Kidney epithelial cell (primary cell): ENCODE results near the gene CTIF. TPM values are rescaled to one million over a fixed set of nuclear protein-coding genes. Genes with fewer than 3 reads are reported as not detected.

Experiments used
- DNase-seq: peaks from one replicate; pipeline ENCODE4 v3.0.0-alpha.2; 2010; ENCODE audit warnings: low read depth
- H3K27me3 ChIP-seq: 2 replicates; pipeline ENCODE4 v1.6.0; 2011; ENCODE audit warnings: low read length; ENCODE audit not compliant: control insufficient read depth, insufficient read depth
- H3K36me3 ChIP-seq: 2 replicates; pipeline ENCODE4 v1.5.1; 2011; ENCODE audit warnings: low read length; ENCODE audit not compliant: control insufficient read depth, insufficient read depth
- H3K4me3 ChIP-seq: 2 replicates; pipeline ENCODE4 v1.5.1; 2011; ENCODE audit warnings: low read depth, mild to moderate bottlenecking, control low read depth, low read length
- total RNA-seq: library from RNA; depleted of rRNA; stranded (reverse); fragments of >200 nt; gene quantifications from 2 replicates; pipeline ENCODE4 v1.2.3, GENCODE V29; 2015
- TF ChIP-seq, protein P1 (sequence below): IDR thresholded peaks from 2 replicates; pipeline ENCODE4 v1.5.1; 2011; ENCODE audit warnings: mild to moderate bottlenecking, moderate library complexity, low read length, control low read depth, inconsistent platforms; ENCODE audit not compliant: insufficient read depth, poor library complexity, severe bottlenecking

Gene CTIF
- total RNA-seq, 1 donor from 2014 or later: 24.3 TPM

DNA sequence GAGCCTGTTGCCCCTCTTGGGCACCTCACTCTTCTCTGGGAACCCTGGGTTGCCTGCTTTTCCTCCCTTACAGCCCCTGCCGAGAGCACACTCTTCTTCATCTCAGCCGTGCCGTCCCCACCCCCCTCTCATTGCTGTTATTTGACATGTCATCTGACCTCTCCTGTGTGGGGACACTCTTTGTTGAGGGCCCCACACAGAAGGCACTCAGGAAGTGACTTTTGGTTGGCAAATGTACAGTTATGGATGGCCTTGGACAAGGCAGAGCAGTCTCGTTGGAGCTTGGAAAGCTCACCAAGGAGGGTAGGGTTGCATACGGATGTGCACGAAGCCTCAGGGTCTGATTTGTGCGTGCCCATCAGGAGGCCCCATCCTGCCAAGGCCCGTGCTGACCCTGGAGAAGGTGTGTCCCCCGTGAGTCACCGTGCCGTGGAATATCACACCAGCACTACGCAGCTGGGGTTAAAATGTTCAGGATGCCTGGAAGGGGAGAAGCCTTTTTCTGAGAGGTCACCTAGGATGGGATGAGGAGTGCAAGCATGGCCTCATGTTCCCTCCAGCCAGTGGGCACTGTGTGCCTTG lies 93.9 kb downstream of the CTIF start:
- no peak for DNase-seq
- H3K36me3 ChIP-seq: no peaks in the 10 kb centered on the region
- TF ChIP-seq, protein P1, sequence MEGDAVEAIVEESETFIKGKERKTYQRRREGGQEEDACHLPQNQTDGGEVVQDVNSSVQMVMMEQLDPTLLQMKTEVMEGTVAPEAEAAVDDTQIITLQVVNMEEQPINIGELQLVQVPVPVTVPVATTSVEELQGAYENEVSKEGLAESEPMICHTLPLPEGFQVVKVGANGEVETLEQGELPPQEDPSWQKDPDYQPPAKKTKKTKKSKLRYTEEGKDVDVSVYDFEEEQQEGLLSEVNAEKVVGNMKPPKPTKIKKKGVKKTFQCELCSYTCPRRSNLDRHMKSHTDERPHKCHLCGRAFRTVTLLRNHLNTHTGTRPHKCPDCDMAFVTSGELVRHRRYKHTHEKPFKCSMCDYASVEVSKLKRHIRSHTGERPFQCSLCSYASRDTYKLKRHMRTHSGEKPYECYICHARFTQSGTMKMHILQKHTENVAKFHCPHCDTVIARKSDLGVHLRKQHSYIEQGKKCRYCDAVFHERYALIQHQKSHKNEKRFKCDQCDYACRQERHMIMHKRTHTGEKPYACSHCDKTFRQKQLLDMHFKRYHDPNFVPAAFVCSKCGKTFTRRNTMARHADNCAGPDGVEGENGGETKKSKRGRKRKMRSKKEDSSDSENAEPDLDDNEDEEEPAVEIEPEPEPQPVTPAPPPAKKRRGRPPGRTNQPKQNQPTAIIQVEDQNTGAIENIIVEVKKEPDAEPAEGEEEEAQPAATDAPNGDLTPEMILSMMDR: no peak
- H3K27me3 ChIP-seq: no peaks in the 10 kb centered on the region
- no peak overlapping the region for H3K4me3 ChIP-seq

DNA sequence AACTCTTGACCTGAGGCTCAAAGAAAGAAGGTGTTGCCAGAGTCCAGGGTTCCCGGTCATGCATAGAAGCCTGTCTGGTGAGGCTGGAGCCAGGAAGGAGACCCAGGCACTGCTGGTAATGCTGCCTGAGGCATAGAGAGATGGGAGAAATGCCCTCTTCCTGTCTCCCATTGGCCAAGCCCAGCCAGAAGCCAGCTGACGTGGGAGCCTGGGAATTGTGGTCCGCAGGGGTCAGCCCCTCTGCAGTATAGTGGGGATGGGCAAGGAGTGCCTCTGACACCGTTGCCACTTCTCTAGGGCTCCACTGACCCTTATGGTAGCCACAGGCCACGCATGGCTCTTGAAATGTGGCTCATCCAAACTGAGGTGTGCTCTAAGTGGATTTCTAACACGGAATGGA lies 95.7 kb downstream of the CTIF start:
- H3K4me3 ChIP-seq: no peak overlapping the region
- H3K36me3 ChIP-seq: no peaks in the 10 kb centered on the region
- DNase-seq: no peak
- TF ChIP-seq, protein P1: no peak
- H3K27me3 ChIP-seq: no peaks in the 10 kb centered on the region

DNA sequence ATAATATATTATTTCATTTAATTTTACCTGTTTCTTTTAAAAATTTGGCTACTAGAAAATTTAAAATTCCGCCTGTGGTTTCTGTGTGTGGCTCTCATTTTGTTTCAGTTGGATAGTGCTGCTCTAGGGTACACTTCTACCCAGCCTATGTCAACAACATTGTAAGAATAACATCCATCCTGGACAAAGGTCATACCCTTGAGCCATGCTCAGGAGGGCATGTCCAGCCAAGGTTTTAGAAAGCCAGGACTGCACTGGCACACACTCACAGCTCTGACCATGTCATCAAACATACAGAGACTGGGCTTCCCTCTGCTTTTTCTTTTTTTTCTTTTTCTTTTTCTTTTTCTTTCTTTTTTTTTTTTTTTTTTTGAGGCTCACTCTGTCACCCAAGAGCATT lies 96.1 kb downstream of the CTIF start:
- H3K4me3 ChIP-seq: no peak overlapping the region
- DNase-seq: no peak
- no peaks in the 10 kb centered on the region for H3K36me3 ChIP-seq
- TF ChIP-seq, protein P1: no peak
- no peaks in the 10 kb centered on the region for H3K27me3 ChIP-seq

DNA sequence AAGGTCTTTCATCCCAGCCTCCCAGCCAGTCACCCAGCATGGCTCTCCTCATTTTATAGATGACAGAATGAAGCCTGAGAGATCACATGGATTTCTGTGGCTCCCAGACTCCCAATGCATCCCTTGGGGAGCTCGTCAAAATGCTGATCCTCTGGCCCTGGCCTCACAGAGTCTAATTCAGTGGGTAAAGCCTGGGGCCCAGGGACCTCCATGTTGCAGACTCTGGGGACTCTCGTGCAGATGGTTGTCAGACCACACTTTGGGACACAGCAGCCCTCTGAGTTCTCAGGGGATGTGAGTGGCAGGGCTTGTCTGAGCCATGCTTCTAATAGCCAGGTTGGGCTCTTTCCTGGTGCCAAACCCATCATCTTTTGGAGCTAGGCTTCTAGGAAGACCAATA lies 97.0 kb downstream of the CTIF start:
- H3K27me3 ChIP-seq: no peaks in the 10 kb centered on the region

DNA sequence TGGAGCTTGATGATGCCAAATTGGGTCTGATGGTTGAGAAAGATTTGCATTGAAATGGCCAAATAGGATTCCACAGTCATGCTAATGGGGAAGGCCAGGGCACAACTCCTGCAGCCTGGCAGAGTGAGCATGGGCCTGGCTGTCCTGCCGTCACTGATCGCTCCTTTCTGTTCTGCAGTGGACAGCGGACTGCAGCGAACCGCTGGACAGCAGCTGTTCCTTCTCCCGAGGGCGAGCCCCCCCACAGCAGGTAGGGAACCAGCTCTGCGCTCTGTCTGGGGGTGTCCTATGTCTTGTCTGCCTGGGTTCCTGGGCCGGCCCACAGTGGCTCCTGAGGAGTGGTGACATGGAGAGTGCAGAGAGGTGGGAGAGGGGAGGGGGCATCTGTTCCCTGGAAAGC lies 97.6 kb downstream of the CTIF start:
- no peaks in the 10 kb centered on the region for H3K36me3 ChIP-seq
- no peaks in the 10 kb centered on the region for H3K27me3 ChIP-seq
- TF ChIP-seq, protein P1: no peak
- DNase-seq: no peak
- no peak overlapping the region for H3K4me3 ChIP-seq

More for the DNA sequence above, 97.0 kb downstream of the CTIF start:
- Histone ChIP-seq H3K4me3 (no peak overlapping the region), H3K36me3 (no peaks in the 10 kb centered on the region)
- TF ChIP-seq, protein P1: no peak
- no peak for DNase-seq

DNA sequence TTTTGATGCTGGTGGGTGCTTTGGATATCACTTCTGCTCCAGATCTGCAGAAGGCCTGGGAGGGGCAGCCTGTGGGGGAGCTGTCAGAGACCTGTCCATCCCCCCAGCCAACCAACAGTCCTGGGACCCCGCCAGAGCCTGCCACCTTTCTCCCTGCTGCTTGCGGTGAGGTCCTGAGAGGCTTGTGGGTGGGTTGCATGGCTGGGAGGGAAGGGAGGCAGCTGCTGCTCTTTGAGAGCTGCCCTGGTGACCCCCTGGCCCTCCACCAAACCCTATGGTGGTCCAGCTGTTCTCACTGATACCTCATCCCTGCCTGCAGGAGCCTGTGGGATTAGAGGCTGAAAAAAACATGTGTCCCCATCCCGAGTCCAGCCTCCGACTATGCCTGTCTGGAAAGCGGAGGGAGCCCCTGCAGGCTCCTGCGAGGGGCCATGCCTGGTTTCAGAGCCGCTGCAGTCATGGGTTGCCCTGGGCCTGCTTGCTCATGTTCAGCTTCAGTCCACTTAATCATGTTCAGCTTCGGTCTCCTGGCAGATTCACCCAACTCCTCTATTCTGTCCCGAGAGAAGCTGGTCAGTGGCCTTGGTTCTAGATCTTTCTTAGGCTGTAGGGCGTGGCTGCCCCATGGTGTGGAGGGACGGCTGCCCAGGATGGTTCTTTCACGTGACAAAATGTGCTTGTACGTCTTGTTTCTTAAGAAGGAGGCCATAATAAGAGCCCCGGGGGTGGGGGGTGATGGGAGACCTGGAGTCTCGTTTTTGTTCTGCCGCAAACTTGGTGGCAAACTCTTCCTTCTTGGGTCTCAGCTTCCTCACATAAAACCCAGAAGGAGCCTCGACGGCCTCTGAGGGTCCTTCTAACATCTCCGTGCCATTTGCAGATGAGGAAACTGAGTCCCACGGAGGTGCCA lies 98.5 kb downstream of the CTIF start:
- DNase-seq: no peak
- H3K4me3 ChIP-seq: no peak overlapping the region
- no peaks in the 10 kb centered on the region for H3K36me3 ChIP-seq
- no peaks in the 10 kb centered on the region for H3K27me3 ChIP-seq
- TF ChIP-seq, protein P1: no peak
